Occipital lobe (tissue), 2 donors: ENCODE measurements around the gene TCHP. TPM values are rescaled to one million over a fixed set of nuclear protein-coding genes. Genes with fewer than 3 reads are reported as not detected.
"Not testable (repeated sequence)": the region's sequence is repeated elsewhere in the genome, so short reads cannot be mapped to it uniquely, and the experiment has no call there.

Source experiments
- DNase-seq: peaks from one replicate; lab custom pipeline; 2025; lab: John Stamatoyannopoulos, UW
- total RNA-seq: library from RNA; depleted of rRNA; stranded (reverse); fragments of >200 nt; gene quantifications from one replicate; pipeline ENCODE4 v1.2.3, GENCODE V29; 2014

TCHP gene
- total RNA-seq, 1 donor from 2014 or later = 6.2 TPM

DNA sequence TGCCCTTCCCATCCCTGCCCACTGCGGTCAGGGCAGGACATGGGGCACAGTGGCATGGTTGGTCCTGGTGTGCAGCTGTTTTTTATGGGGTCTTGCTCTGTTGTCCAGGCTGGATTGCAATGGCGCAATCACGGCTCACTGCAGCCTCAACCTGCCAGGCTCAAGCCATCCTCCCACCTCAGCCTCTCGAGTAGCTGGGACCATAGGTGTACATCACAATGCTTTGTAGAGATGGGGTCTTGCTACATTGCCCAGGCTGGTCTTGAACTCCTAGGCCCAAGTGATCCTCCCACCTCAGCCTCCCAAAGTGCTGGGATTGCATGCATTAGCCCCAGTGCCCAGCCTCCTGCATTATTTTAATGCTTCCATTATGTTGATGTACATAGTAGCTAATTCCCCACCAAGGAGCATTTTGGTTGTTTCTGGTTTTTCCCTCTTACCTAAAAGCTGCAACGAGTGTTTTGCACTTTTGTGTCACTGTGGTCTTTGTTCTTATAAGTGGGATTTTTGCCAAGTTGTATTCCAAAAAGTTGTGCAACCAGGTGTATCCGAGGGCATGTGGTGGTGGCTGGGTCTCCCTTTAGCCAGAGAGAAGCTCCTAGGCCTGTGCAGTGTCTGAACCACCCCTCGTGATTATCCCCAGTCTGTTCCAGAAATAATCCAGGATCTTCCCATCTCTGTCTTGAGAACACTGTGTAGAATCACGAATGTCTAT, 10.3 kb downstream of the TCHP start:
- DNase-seq = no peak

DNA sequence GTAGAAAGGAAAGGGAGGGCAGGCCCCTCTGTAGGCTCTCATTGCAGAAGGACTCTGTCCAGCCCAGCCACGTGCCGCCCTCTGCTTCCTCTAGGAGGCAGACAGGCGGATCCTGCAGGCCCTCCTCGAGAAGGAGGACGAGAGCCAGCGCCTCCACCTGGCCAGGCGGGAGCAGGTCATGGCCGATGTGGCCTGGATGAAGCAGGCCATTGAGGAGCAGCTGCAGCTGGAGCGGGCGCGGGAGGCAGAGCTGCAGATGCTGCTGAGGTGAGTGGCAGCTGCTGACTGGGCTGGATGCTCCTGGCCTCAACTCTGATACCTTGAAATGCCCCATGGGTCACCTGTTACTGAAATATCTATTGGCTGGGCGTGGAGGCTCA, 10.9 kb downstream of the TCHP start:
- no peak for DNase-seq

DNA sequence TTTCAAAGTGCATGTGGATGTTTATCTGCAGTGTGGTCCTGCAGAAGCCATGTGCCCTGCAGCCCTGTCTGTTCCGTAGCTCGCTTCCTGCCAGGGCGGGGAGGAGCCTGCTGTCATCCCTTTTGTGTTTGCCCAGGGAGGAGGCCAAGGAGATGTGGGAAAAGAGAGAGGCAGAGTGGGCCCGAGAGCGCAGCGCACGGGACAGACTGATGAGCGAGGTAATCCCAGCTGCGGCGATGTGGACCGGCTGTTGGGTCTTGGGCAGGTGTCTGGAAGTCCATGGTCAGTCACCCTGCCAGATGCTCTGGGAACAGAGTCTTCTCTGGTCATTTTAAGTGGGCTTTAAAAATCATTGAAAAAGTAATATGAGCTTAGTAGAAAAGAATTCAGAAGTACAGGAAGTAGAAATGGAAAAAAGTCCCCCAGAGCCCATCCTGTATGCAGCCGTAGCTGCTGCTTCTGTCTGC, 12.8 kb downstream of the TCHP start:
- DNase-seq = no peak

DNA sequence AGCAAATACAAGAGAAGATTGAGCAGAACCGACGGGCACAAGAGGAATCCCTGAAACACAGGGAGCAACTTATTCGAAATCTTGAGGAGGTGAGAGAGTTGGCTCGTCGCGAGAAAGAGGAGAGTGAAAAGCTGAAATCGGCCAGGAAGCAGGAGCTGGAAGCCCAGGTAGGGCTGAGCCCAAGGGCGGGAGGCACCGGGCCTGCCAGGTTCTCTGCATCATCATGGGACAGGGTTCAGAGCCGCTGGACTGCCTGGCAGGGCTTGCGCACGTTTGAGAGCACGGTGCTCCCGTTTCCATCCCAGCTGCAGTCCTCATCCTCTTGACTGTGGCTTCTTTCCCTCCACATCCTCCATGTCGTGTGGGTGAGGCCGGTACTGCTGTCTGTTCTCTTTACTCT, 14.4 kb downstream of the TCHP start:
- DNase-seq = no peak

DNA sequence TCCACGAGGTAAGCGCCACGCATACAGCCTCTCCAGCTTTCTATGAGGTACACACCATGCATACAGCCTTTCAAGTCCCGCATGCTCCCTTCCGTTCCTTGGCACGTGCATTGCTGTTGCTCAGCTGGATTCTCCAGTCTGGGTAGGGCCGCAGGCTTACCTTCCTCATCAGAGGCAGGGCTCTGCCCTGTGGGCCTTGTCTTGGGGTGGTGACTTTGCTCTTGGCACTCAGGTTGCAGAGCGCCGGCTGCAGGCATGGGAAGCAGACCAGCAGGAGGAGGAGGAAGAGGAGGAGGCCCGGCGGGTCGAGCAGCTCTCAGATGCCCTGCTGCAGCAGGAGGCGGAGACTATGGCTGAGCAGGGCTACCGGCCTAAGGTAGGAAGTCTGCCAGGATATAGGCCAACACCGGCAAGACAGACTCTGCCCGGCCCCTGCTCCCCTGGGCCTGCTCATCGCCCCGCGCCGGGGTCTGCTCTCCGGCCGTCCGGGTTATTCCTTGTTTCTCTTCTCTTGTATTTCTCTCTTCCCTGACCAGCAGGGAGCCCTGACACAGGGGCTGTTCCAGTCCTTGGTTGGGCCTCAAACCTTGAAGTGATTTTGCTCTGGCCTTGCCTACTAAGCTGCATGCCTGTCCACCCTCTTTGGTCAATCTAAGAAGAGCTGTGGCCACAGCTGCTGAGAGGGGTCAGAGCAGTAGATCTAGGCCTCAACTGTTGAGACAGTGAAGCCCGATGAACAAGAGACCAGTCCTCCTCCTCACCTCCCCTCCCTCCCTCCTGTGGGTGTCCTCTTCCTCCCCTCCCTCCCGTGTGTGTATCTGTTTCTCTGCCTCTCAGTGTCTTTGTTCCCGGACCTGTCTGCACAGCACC, 15.3 kb downstream of the TCHP start:
- DNase-seq = no peak

DNA sequence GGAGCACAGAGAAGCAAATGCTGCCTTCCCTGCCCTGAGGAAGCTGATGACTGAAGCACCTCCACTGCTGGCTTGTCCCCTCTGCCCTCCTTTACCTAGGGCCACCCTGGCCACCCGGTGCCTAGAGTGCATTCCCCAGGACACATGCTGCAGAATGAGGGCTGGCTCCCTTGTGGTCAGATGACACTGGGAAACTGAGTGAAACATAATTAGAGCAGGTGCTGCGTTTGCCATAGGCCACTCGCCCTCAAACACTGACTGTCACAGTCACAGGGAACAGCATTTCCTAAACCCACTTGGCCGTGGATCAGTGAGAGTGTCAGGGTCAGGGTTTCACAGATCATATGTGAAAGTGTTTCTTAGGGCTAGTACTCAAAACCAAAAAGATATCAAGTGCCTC, 16.0 kb downstream of the TCHP start:
- DNase-seq = no peak

DNA sequence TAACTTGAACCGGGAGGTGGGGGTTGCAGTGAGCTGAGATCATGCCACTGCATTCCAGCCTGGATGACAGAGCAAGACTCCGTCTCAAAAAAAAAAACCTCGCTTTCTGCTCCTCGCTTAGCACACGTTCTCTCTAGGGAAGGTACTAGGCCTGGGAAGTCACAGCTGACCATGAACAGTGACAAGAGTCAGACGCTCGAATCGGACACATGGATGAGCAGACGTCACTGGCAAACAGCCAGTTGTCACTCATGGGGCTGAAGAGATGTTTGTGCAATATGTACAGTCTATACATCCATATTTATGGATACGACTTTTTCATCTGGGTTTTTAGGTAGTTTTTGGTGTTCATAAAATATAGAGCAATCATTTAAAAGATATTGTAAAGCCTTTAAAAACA, 19.4 kb downstream of the TCHP start:
- no peak for DNase-seq

DNA sequence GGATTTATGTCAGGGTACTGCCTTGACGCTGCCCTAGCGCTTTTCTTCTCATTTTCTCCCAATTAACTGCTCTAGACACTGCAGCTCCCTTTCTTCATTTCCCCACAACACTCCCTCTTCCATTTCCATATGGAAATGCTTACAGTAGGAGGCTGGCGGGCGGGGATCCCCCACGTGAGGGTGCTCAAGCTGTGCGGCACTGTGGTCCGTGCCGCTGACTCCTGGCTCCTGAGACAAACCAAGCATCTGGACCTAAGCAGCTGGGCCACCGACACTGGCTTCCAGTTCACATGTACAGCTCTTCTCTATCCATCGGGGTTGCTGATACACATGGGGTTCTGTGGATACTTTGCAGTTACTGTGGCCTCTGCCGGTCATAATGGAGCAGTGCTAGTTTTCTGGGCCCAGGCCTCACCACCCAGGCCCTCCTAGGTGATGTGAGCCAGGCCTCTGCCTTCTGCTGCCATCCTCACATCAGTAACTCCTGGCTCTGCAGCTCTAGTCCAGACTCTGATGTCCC, 20.2 kb downstream of the TCHP start:
- no peak for DNase-seq

DNA sequence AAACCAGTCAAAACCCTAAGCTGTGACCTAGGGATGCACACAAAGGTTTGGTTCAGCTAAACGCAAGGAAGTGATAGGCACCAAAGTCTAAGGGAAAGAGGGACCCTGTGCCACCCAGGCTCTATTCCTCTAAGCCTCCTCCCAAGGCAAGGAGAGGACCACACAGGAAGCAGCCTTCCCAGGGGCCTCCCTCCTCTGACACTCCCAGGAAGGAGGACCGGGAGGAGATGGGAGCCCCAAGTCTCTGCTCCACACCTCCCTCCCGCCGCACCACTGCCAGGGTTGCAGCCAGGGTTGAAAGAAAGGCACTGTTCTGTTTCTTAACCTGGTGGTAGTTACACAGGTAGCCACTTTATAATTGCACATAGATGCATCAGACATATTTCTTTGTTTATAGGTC, 21.9 kb downstream of the TCHP start:
- no peak for DNase-seq

DNA sequence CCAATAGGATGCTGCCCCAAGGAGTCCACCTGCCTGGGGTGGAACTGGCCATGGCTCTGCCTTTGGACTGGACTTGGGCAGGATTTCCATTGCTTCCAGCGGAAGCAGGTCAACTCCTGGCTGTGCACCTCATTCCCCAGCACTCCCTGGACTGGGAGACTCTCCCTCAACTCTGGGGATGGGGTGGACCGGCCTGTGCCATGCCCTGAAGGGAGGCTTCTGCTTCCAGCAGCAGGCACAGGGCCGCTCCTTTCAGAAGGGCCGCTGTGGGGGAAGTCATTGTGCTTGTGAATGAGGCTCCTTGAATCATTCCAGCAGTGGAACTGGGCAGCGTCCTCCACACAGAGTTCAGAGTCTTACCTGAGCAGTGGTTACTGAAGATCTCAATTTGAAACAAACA, 23.0 kb downstream of the TCHP start:
- DNase-seq = no peak

DNA sequence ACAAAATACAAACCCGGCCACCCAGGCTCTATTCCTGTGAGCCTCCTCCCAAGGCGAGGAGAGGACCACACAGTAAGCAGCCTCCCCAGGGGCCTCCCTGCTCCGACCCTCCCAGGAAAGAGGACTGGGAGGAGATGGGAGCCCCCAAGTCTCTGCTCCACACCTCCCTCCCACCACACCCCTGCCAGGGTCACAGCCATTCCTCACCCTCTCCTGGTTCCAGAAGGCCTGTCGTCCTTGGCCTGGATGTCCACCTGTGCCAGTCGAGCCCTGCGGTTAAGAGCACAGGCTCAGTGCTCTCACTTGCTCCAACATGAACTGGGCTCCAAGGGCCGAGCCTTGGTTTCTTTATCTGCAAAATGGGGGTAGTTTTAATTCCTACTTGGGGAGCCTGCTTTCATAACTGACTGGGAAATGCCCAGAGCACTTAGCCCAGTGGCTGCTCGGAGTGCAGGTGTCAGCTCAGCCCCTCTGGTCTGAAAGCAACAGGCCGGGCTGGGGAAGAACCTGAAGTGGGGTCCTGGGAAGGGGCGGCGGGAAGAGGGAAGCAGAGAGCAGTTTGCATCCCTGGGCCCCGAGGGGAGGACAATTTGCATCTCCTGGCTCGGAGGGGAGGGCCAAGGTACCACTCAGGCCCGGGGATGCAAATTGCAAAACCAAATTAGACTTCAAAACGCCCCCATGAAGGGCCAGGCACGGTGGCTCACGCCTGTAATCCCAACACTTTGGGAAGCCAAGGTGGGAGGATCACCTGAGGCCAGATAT, 23.6 kb downstream of the TCHP start:
- DNase-seq = no peak

DNA sequence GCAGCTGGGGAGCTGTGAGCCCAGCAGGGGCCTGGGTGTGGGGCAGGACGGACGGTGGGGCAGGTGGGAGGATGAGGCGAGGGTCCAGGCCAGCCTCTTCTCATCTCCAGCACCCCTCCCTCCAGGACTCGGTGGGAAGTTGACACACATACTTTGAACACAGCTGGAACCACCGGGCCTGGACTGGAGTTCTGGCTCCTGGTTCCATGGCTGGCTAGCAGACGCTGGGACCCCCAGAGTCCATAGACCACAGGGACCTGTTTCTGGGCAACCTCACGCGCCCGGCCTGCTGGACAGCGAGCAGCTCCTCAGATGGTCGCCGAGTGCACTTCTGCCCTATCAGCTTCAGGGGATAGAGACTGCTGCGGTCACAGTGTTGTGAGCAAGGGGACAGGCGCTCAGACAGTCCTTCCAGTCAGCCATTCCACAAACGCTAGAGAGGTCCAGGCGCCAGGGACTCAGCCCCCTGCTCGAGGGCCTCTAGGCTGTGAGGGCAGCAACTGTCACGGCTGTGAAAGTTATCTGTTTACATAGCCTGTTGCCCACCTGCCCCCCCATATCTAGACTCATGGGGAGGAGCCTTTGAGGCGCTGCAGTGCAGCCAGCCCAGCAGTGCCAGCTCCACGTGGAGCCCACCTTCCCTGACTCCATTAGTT, 25.2 kb downstream of the TCHP start:
- DNase-seq = no peak

DNA sequence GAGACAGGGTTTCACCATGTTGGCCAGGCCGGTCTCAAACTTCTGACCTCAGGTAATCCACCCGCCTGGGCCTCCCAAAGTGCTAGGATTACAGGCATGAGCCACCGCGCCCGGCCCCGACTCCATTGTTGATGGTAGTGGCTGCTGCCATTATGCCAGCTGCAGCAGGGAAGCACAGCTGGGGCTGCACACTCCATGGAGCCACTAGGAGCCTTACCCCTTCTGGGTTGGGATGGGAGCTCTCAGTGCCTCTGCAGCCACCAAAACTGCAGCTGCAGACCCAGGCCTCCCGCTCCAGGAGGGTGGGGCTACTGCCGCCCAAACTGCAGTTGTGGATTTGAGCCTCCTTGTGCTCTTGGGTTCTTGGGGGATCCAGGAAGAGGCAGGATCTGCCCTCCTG, 25.9 kb downstream of the TCHP start:
- no peak for DNase-seq

DNA sequence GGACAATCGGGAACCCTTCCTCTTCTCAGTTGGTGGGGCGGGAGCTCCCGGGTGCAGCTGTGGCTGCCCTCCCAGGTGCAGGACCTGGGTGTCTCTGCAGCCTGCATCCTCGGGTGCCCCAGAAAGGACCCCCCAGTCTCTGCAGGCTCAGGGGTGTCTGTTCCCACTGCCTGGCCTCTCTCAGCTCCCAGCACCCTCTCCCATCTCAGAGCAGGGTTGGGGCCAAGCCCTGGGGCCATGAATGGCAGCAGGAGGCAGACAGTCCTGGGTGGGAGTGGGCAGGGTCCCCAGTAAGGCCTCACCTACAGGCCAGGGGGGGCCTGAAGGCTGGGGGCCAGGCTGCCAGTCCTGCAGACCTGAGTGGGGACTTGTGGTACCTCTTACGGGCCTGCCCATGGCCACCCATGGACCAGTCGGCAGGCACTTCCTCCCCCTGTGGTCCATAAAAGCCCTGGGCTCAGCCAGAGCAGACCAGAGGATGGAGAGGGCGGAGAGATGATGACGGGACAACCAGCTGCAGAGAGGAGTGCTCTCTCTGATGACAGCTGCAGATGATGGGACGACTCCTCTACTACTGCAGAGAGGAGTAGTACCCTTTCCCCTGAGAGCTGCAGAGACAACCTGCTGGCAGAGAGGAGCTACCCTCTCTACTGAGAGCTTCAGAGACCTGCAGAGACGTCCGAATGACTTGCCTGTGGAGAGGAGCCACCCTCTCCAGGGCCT, 26.6 kb downstream of the TCHP start:
- no peak for DNase-seq

DNA sequence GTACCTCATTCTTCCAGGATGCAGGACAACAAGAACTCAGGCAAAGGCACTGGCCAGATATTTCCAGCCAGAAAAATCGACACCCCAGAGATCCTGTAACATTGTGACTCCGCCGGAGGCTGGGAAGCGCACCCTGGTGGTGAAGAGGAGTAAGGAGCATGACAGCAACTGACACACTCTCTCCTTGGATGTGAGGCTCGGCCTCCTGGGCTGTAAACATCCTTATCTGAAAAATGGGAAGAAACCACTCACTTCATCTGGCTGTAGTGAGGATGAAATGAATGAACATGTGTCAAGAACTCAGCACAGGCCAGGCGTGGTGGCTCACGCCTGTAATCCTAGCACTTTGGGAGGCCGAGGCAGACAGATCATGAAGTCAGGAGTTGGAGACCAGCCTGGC, 27.5 kb downstream of the TCHP start:
- no peak for DNase-seq

DNA sequence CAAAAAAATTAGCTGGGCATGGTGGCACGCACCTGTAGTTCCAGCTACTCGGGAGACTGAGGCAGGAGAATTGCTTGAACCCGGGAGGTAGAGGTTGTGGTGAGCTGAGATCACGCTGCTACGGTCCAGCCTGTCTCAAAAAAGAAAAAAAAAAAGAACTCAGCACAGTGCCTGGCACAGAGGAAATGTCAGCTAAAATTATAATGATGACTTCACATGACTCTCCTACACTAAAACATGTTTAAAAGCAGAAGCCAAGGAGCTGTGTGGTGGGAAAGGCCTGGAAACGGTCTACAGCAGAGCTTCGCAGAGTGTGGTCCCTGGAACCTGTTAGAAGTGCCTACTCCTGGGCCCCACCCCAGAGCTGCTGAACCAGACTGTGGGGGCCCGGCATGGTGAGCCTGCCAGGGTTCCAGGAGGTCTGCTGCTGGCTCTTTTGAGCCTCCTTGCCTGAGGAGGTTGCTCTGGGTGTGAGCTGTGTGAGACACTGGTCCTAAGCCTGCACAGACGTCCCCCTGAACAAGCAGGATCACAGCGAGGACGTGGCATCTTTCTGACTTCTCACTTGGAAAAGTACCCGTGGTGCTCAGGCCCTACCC, 28.1 kb downstream of the TCHP start:
- no peak for DNase-seq

DNA sequence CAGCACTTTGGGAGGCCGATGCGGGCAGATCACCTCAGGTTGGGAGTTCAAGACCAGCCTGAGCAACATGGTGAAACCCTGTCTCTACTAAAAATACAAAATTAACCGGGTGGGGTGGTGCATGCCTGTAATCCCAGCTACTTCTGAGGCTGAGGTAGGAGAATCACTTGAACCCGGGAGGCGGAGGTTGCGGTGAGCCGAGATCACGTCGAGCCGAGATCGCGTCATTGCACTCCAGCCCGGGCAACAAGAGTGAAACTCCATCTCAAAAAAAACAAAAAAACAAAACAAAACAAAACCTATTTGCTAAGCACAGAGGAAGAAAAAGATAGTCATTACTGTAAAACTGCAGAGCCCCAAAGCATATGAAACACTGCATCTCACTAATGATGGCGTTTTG, 29.3 kb downstream of the TCHP start:
- not testable (repeated sequence) for DNase-seq

DNA sequence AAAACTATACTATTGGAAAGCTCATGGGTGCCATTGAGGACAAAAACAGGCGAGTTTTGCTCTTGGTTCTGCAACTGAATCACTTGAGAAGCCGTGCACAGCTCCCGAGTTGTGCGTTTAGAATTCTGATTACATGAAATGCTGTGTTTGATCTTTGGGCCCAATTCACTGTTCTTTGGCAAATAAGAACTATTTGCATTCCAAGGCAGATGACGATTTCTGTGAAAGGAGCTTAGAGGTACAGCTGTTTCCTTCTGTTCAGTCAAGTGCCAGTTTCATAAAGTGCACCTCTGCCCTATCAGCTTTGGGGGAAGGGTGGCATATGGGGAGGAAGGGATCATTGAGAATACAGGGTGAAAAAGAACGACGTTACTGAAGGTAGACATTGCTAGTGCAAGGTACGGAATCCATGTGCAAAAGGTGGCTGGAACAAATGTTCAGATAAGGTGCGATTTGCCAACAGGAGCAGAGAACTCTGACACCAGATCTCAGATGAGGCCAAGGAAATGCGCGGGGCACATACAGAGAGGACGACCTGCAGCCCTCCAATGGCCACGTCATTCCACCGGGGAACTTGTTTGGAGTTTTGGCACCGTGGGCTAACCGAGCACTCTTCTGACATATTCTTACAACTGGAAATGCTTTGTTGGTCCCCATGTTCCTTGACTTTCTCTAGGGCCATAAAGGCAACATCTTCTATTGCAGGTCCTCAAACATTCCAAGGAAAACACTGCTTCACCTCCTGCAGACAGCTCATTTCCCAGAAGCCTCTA, 30.1 kb downstream of the TCHP start:
- DNase-seq = no peak

DNA sequence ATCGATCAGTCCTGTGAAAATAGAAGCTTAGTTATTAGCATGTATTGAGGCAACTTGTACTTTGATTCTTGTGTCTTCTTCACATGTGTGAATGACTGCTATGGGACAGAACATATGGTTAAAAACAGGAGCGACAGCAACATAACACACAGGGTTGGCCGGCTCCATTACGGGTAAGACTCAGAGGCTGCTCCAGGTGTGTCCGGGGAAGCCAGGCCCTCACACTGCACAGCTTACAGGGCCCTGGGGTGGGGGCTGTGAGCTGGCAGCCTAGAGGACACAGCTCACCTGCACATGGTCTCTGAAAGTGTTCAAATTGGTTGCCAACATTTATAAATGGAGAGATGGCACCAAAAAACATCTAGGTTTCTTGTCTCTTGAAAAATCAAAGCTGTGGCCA, 31.1 kb downstream of the TCHP start:
- DNase-seq = no peak
